Dendritic cell treated with granulocyte-macrophage colony-stimulating factor and Interleukin-4, amounts not matched to agents 40 ng/mL and 50 ng/mL, for 4 days (primary cell): ENCODE data around the gene SETD2.
"Not testable (repeated sequence)": the region's sequence is repeated elsewhere in the genome, so short reads cannot be mapped to it uniquely, and the experiment has no call there.

Experiments
- H3K27ac Mint-ChIP-seq: one replicate; pipeline ENCODE4 v1.8.0; 2022; ENCODE audit warnings: mild to moderate bottlenecking, mixed read lengths
- H3K27me3 Mint-ChIP-seq: one replicate; pipeline ENCODE4 v1.8.0; 2022; ENCODE audit warnings: mild to moderate bottlenecking, mixed read lengths
- H3K36me3 Mint-ChIP-seq: one replicate; pipeline ENCODE4 v1.8.0; 2022; ENCODE audit warnings: low read depth, mixed read lengths
- H3K4me1 Mint-ChIP-seq: one replicate; pipeline ENCODE4 v1.8.0; 2022; ENCODE audit warnings: low read depth, mixed read lengths
- H3K4me3 Mint-ChIP-seq: one replicate; pipeline ENCODE4 v1.8.0; 2022; ENCODE audit warnings: mild to moderate bottlenecking, moderate library complexity, mixed read lengths
- H3K9me3 Mint-ChIP-seq: one replicate; pipeline ENCODE4 v1.8.0; 2022; ENCODE audit warnings: mixed read lengths
- intact Hi-C: fragments of 100-400 bp; cut with micrococcal nuclease; formaldehyde crosslinking; loops from one replicate; pipeline ENCODE4 v1.15.0; 2022

The SETD2 gene

GRCh38 chr3:47162697-47163168, 1.2 kb downstream of the SETD2 start:
- H3K27me3 Mint-ChIP-seq = no peaks in the 10 kb centered on the region
- peak overlapping the region; percentile 79 for H3K4me3 Mint-ChIP-seq
- peaks cover 53% of the 10 kb centered on the region for H3K4me1 Mint-ChIP-seq

DNA sequence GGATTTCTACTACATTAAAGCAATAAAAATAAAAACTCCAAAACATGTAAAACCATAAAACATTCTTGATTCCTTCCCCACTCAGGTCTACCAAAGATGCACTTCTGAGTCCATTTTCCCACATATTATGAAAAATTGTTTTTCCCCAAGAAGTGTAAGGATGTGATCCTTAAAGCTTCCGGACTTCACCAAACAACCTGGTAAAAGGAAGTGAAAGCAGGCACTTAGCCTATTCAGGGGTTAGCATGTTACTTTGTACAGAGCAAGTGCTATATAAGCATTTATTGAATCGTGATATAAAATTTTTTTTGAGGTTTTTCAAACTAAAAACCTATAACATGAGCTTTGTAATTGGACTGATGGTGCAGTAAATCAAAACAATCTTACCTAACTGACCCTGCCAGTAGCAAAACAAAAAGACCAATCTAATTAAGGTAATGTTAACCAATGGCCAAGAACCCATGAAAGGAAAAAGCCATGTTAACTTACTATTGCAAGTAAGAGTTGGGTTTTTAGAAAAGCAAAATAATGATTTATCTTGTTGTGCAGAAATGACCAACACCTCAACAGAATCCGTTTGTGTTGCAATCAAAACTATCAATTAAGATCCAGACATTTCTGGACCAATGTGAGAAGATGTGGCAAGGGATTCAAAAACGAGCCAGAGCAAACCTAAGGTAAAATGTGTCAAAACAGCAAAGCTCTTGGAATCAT, 1.8 kb downstream of the SETD2 start:
- H3K27me3 Mint-ChIP-seq = no peaks in the 10 kb centered on the region
- H3K36me3 Mint-ChIP-seq = peaks cover 25% of the 10 kb centered on the region
- intact Hi-C loops = loop anchor here (5.0 to 10.0 kb wide), 3 partner anchors 47 to 153 kb away; no protein-coding TSS in a partner anchor
- H3K4me1 Mint-ChIP-seq = peaks cover 53% of the 10 kb centered on the region
- peak overlapping the region; percentile 90 for H3K27ac Mint-ChIP-seq
- H3K9me3 Mint-ChIP-seq = no peaks in the 10 kb centered on the region
- peak overlapping the region; percentile 79 for H3K4me3 Mint-ChIP-seq

More at GRCh38 chr3:47162697-47163168, 1.2 kb downstream of the SETD2 start:
- intact Hi-C loops = loop anchor here (5.0 to 10.0 kb wide), 3 partner anchors 48 to 152 kb away; no protein-coding TSS in a partner anchor
- Mint-ChIP-seq H3K36me3 (peaks cover 25% of the 10 kb centered on the region), H3K9me3 (no peaks in the 10 kb centered on the region), H3K27ac (peak overlapping the region; percentile 90)

- H3K27ac Mint-ChIP-seq = no peak overlapping the region
These were observed 4.1 kb downstream of the SETD2 start for GRCh38 chr3:47159820-47160219.

GRCh38 chr3:47158208-47158607, 5.7 kb downstream of the SETD2 start:
- H3K27me3 Mint-ChIP-seq = no peaks in the 10 kb centered on the region
- no peak overlapping the region for H3K27ac Mint-ChIP-seq
- no peak overlapping the region for H3K4me3 Mint-ChIP-seq
- intact Hi-C loops = no loop called here
- H3K9me3 Mint-ChIP-seq = no peaks in the 10 kb centered on the region
- peaks cover 59% of the 10 kb centered on the region for H3K4me1 Mint-ChIP-seq
- H3K36me3 Mint-ChIP-seq = peaks cover 19% of the 10 kb centered on the region

More at GRCh38 chr3:47159820-47160219, 4.1 kb downstream of the SETD2 start:
- H3K4me1 Mint-ChIP-seq = peaks cover 45% of the 10 kb centered on the region
- intact Hi-C loops = loop anchor here (5.0 to 10.0 kb wide), 3 partner anchors 45 to 155 kb away; no protein-coding TSS in a partner anchor
- H3K27me3 Mint-ChIP-seq = no peaks in the 10 kb centered on the region
- no peak overlapping the region for H3K4me3 Mint-ChIP-seq
- no peaks in the 10 kb centered on the region for H3K9me3 Mint-ChIP-seq
- peaks cover 23% of the 10 kb centered on the region for H3K36me3 Mint-ChIP-seq

GRCh38 chr3:47156396-47156795, 7.5 kb downstream of the SETD2 start:
- intact Hi-C loops = no loop called here
- H3K4me3 Mint-ChIP-seq = no peak overlapping the region

DNA sequence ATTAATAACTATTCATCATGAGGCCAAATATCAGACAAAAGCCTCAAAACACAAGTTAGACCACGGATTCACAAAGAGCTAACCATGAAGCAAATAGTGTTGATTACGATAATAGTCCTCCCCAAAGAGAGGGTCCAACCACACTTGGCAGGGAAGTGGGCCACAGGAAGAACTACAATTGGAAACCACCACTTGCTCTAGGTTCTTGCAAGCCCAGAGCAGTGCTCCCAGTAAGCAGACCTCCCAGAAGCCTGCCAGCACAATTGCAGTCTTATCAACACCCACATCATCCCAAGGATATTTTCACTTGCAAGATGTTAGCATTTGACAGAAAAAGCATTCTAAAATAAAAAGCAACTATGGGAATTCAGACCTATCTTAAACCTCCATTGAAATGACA, 11.3 kb downstream of the SETD2 start:
- H3K27me3 Mint-ChIP-seq = no peaks in the 10 kb centered on the region
- H3K9me3 Mint-ChIP-seq = no peaks in the 10 kb centered on the region
- peaks cover 47% of the 10 kb centered on the region for H3K4me1 Mint-ChIP-seq
- no peak overlapping the region for H3K4me3 Mint-ChIP-seq
- intact Hi-C loops = no loop called here
- no peak overlapping the region for H3K27ac Mint-ChIP-seq
- peaks cover 8% of the 10 kb centered on the region for H3K36me3 Mint-ChIP-seq

More at GRCh38 chr3:47156396-47156795, 7.5 kb downstream of the SETD2 start:
- H3K27me3 Mint-ChIP-seq = no peaks in the 10 kb centered on the region
- peaks cover 17% of the 10 kb centered on the region for H3K36me3 Mint-ChIP-seq
- no peak overlapping the region for H3K27ac Mint-ChIP-seq
- no peaks in the 10 kb centered on the region for H3K9me3 Mint-ChIP-seq
- peaks cover 69% of the 10 kb centered on the region for H3K4me1 Mint-ChIP-seq

DNA sequence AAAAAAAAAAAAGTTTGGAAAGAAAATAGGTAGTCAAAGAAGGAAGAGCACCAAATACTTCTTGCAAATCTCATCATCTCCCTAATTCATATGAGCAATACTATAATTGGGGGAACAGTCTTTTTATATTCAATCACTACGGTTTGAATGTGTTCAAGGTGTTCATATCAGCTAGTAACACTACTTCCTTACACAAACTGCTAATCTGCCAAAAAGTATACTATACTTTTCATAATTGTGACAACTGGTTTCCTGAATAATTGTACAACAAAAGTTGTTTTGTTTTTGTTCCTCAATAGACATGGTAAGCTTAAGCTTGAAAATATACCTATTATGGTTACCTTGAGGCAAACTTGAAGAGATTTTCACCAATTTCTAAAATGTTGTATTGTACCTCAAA, 12.1 kb downstream of the SETD2 start:
- intact Hi-C loops = no loop called here
- Mint-ChIP-seq H3K4me3 (no peak overlapping the region), H3K27ac (no peak overlapping the region), H3K4me1 (peaks cover 46% of the 10 kb centered on the region), H3K27me3 (no peaks in the 10 kb centered on the region), H3K9me3 (no peaks in the 10 kb centered on the region), H3K36me3 (peaks cover 8% of the 10 kb centered on the region)

GRCh38 chr3:47149339-47149933, 14.5 kb downstream of the SETD2 start:
- no peak overlapping the region for H3K27ac Mint-ChIP-seq
- intact Hi-C loops = no loop called here
- peaks cover 6% of the 10 kb centered on the region for H3K36me3 Mint-ChIP-seq
- no peaks in the 10 kb centered on the region for H3K9me3 Mint-ChIP-seq
- no peak overlapping the region for H3K4me3 Mint-ChIP-seq
- H3K27me3 Mint-ChIP-seq = no peaks in the 10 kb centered on the region
- H3K4me1 Mint-ChIP-seq = peaks cover 35% of the 10 kb centered on the region

GRCh38 chr3:47145272-47145671, 18.6 kb downstream of the SETD2 start:
- Mint-ChIP-seq H3K4me3 (no peak overlapping the region), H3K27ac (no peak overlapping the region), H3K9me3 (no peaks in the 10 kb centered on the region), H3K27me3 (no peaks in the 10 kb centered on the region), H3K36me3 (no peaks in the 10 kb centered on the region), H3K4me1 (peaks cover 26% of the 10 kb centered on the region)
- intact Hi-C loops = no loop called here

DNA sequence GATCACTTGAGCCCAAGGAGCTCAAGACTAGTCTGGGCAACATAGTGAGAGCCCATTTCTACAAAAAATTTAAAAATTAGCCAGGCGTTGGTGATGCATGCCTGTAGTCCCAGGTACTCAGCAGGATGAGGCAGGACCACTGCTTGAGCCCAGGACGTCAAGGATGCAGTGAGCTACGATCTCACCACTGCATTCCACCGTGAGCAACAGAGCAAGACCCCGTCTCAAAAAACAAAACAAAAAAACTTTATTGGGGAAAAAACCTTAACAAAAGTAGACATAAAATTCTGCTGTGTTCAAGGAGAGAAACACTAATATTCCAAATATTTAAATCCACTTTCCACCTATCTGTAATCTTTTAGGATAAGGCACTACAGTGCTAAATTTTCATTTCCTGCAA, 20.8 kb downstream of the SETD2 start:
- Mint-ChIP-seq H3K36me3 (no peaks in the 10 kb centered on the region), H3K27me3 (no peaks in the 10 kb centered on the region), H3K27ac (no peak overlapping the region), H3K9me3 (no peaks in the 10 kb centered on the region), H3K4me3 (no peak overlapping the region), H3K4me1 (peaks cover 18% of the 10 kb centered on the region)
- intact Hi-C loops = no loop called here

GRCh38 chr3:47142536-47142935, 21.4 kb downstream of the SETD2 start:
- intact Hi-C loops, H3K36me3 Mint-ChIP-seq, H3K4me3 Mint-ChIP-seq, H3K27ac Mint-ChIP-seq, H3K27me3 Mint-ChIP-seq, H3K9me3 Mint-ChIP-seq: not testable (repeated sequence)
- peaks cover 18% of the 10 kb centered on the region for H3K4me1 Mint-ChIP-seq

- H3K9me3 Mint-ChIP-seq, intact Hi-C loops, H3K27ac Mint-ChIP-seq, H3K4me3 Mint-ChIP-seq, H3K27me3 Mint-ChIP-seq, H3K36me3 Mint-ChIP-seq: not testable (repeated sequence)
- H3K4me1 Mint-ChIP-seq = peaks cover 22% of the 10 kb centered on the region
These were observed 22.9 kb downstream of the SETD2 start for GRCh38 chr3:47140973-47141461.

DNA sequence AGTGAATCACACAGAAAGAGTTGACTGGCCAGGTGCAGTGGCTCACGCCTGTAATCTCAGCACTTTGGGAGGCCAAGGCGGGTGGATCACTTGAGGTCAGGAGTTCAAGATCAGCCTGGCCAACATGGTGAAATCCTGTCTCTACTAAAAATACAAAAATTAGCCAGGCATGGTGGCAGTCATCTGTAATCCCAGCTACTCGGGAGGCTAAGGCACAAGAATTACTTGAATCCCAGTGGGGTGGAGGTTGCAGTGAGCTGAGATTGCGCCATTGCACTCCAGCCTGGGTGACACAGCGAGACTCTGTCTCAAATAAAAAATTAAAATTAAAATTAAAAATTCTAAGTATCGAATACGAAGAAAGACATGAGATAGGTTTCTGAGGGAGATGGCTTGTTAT, 23.4 kb downstream of the SETD2 start:
- H3K27me3 Mint-ChIP-seq, H3K36me3 Mint-ChIP-seq, H3K4me3 Mint-ChIP-seq, intact Hi-C loops, H3K27ac Mint-ChIP-seq, H3K9me3 Mint-ChIP-seq: not testable (repeated sequence)
- peaks cover 27% of the 10 kb centered on the region for H3K4me1 Mint-ChIP-seq

GRCh38 chr3:47134311-47134710, 29.6 kb downstream of the SETD2 start:
- no peaks in the 10 kb centered on the region for H3K27me3 Mint-ChIP-seq
- H3K27ac Mint-ChIP-seq = no peak overlapping the region
- peaks cover 6% of the 10 kb centered on the region for H3K36me3 Mint-ChIP-seq
- no peaks in the 10 kb centered on the region for H3K9me3 Mint-ChIP-seq
- no peak overlapping the region for H3K4me3 Mint-ChIP-seq
- H3K4me1 Mint-ChIP-seq = peaks cover 37% of the 10 kb centered on the region
- intact Hi-C loops = no loop called here
